ENCODE measurements around the gene CCDC185. TPM values are rescaled to one million over a fixed set of nuclear protein-coding genes. Genes with fewer than 3 reads are reported as not detected.

Gene CCDC185
- total RNA-seq, 1 donor from 2014 or later, result not detected

GRCh38 chr1:223421025-223421424 lies 27.8 kb downstream of the CCDC185 start:
- Mint-ChIP-seq H3K9me3 (no peaks in the 10 kb centered on the region), H3K4me1 (no peaks in the 10 kb centered on the region), H3K27me3 (peaks cover 3% of the 10 kb centered on the region), H3K36me3 (ENCODE audit: low read depth) (no peaks in the 10 kb centered on the region), H3K27ac (no peak overlapping the region), H3K4me3 (no peak overlapping the region)
- TF ChIP-seq, protein P1, sequence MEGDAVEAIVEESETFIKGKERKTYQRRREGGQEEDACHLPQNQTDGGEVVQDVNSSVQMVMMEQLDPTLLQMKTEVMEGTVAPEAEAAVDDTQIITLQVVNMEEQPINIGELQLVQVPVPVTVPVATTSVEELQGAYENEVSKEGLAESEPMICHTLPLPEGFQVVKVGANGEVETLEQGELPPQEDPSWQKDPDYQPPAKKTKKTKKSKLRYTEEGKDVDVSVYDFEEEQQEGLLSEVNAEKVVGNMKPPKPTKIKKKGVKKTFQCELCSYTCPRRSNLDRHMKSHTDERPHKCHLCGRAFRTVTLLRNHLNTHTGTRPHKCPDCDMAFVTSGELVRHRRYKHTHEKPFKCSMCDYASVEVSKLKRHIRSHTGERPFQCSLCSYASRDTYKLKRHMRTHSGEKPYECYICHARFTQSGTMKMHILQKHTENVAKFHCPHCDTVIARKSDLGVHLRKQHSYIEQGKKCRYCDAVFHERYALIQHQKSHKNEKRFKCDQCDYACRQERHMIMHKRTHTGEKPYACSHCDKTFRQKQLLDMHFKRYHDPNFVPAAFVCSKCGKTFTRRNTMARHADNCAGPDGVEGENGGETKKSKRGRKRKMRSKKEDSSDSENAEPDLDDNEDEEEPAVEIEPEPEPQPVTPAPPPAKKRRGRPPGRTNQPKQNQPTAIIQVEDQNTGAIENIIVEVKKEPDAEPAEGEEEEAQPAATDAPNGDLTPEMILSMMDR (IDR thresholded peaks at IDR 0.05), result no peak
- ATAC-seq (ENCODE audit: low read depth) (no peak), DNase-seq (no peak)
- ChIA-PET POLR2A (no interaction called here), CTCF (no interaction called here)
- intact Hi-C loops (cut with micrococcal nuclease), result no loop called here

DNA sequence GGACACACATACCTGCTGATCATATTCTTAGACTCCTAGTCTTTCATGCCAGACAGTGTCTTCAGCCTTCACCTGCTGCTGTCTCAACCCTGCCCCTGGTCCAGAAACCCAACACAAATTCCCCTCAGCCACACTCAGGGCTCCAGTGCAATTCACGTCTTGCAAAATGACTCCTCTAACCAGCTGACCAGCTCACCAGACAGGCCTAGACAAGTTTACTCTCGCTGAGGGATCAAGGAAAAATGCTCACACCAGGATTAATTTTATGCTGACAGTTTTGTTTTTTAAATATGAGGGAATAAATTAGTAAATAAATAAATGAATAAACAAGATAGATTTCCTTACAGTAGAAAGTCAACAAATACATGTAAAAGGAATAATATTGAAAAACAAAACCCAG lies 28.5 kb downstream of the CCDC185 start:
- DNase-seq, result no peak
- H3K27ac Mint-ChIP-seq, result no peak overlapping the region

DNA sequence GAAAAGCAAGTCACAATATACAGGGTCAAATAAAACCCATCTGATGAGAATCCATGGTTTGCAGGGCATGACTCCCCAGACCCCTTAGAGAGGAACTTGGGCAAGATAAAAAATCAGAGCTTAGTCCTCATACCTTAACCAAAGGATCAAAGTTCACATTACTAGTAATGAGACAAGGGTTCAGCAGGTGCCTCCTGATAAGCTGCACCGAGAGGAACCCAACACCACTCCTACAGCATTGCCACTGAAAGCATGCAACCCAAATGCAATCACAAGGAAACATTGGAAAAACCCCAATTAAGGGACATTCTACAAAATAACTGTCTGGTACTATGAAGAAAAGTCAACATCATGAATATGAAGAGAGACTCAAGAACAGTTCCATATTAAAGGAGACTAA lies 29.7 kb downstream of the CCDC185 start:
- DNase-seq (no peak), ATAC-seq (ENCODE audit: low read depth) (no peak)
- Mint-ChIP-seq H3K36me3 (ENCODE audit: low read depth) (no peaks in the 10 kb centered on the region), H3K4me1 (no peaks in the 10 kb centered on the region), H3K4me3 (no peak overlapping the region), H3K27me3 (peaks cover 5% of the 10 kb centered on the region), H3K27ac (no peak overlapping the region), H3K9me3 (no peaks in the 10 kb centered on the region)
- intact Hi-C loops (cut with micrococcal nuclease), result no loop called here
- CTCF ChIA-PET, result no interaction called here
- POLR2A ChIA-PET, result no interaction called here
- TF ChIP-seq, protein P1 (IDR thresholded peaks at IDR 0.05), result no peak

More for the DNA sequence above, 28.5 kb downstream of the CCDC185 start:
- ChIA-PET POLR2A (no interaction called here), CTCF (no interaction called here)
- TF ChIP-seq, protein P1 (IDR thresholded peaks at IDR 0.05), result no peak
- no peaks in the 10 kb centered on the region for H3K4me1 Mint-ChIP-seq
- no peaks in the 10 kb centered on the region for H3K36me3 Mint-ChIP-seq (ENCODE audit: low read depth)
- peaks cover 5% of the 10 kb centered on the region for H3K27me3 Mint-ChIP-seq
- no peaks in the 10 kb centered on the region for H3K9me3 Mint-ChIP-seq
- no peak for ATAC-seq (ENCODE audit: low read depth)
- intact Hi-C loops (cut with micrococcal nuclease), result no loop called here
- H3K4me3 Mint-ChIP-seq, result no peak overlapping the region

DNA sequence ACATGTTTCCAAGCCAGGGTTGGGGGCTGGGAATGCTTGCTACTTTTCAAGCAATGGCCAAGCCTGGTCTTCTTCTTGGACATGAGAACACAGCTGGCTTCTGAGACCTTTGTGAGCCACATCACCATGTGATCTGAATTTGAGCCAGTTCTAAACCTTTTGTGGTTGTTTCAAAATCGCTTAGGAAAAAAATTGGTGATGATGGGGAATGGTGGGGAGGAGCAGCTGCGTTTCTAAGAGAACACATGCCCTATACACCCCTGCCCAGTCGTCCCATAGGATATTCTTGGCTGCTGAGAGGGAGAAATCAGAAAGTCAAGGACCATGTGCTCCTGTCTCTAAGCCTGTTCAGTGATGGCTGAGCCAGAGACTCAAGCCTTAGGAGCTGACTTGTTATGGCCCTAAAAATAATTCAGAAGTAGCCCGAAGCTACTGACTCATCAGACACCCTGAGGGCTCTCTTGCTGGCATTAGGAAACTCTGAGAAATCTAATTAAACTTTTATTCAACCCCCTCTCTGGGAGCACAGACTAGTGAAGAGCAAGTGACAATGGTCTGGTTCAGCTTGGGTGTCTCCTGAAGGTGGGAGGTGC lies 30.5 kb downstream of the CCDC185 start:
- Mint-ChIP-seq H3K4me1 (no peaks in the 10 kb centered on the region), H3K9me3 (peaks cover 6% of the 10 kb centered on the region), H3K27me3 (peaks cover 5% of the 10 kb centered on the region), H3K27ac (no peak overlapping the region), H3K4me3 (no peak overlapping the region), H3K36me3 (ENCODE audit: low read depth) (no peaks in the 10 kb centered on the region)
- intact Hi-C loops (cut with micrococcal nuclease), result no loop called here
- TF ChIP-seq, protein P1 (IDR thresholded peaks at IDR 0.05), result no peak
- ChIA-PET CTCF (no interaction called here), POLR2A (no interaction called here)
- DNase-seq, result no peak
- ATAC-seq (ENCODE audit: low read depth), result no peak

DNA sequence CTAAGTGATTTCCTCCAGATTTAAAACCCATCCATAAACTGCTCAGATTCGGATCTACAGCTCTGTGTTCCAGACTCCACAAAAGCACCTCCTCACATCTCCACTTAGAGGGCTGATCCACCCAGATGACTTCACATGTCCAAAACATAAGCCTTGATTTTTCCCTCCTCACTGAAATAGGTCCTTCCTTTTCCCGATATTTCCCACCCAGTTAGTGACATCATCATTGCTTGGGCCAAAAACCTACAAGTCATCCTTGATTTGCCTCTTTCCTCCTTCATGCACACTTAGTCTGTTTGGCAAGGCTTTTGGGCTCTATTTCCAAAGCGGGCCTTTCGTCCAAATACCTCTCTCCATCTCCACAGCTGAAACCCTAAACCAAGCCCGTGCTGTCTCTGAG lies 32.3 kb downstream of the CCDC185 start:
- Mint-ChIP-seq H3K9me3 (peaks cover 6% of the 10 kb centered on the region), H3K4me3 (no peak overlapping the region), H3K27ac (no peak overlapping the region), H3K36me3 (ENCODE audit: low read depth) (no peaks in the 10 kb centered on the region), H3K27me3 (peaks cover 5% of the 10 kb centered on the region), H3K4me1 (no peaks in the 10 kb centered on the region)
- ChIA-PET CTCF (no interaction called here), POLR2A (no interaction called here)
- no peak for DNase-seq
- TF ChIP-seq, protein P1 (IDR thresholded peaks at IDR 0.05), result no peak
- intact Hi-C loops (cut with micrococcal nuclease), result no loop called here
- ATAC-seq (ENCODE audit: low read depth), result no peak
